Caco-2 (cell line): Measurements from ENCODE around the gene JAKMIP3. TPM values are rescaled to one million over a fixed set of nuclear protein-coding genes. Genes with fewer than 3 reads are reported as not detected.
A peak's percentile ranks its signal among the peaks of the same experiment; 100 is the strongest.

Experiments used
- BruUV-seq: library from RNA; stranded (reverse); fragments of 400-500 nt; replicated peaks from 2 replicates; lab custom pipeline; 2021; lab: Mats Ljungman, UMichigan
- CTCF ChIA-PET: fragments of 300-600 bp; sonication (Branson Sonifier 250); formaldehyde crosslinking; loops from one replicate; lab custom pipeline; 2022; ENCODE audit warnings: antibody characterized with exemption; lab: Charles Lee
- POLR2A ChIA-PET: fragments of 300-600 bp; sonication (Branson Sonifier 250); formaldehyde crosslinking; loops from one replicate; lab custom pipeline; 2022; ENCODE audit warnings: antibody characterized with exemption; lab: Charles Lee
- DNase-seq, 2 experiments: peaks; one replicate each; pipeline versions ENCODE4 v3.0.0 to v3.0.0-alpha.2; 2020 to 2022
- H3K27me3 ChIP-seq: replicated peaks from 2 replicates; pipeline ENCODE4 v1.6.0; 2011; ENCODE audit warnings: low read length; ENCODE audit not compliant: control insufficient read depth, insufficient read depth
- H3K36me3 ChIP-seq: 2 replicates; pipeline ENCODE4 v1.5.1; 2011; ENCODE audit warnings: low read length; ENCODE audit not compliant: control insufficient read depth, insufficient read depth
- H3K4me1 ChIP-seq: fragments of 250-450 bp; sonication (Bioruptor Pico); 2 replicates; pipeline ENCODE4 v1.5.1; 2020; ENCODE audit warnings: mild to moderate bottlenecking
- H3K4me3 ChIP-seq: 2 replicates; pipeline ENCODE4 v1.5.1; 2011; ENCODE audit warnings: low read depth, mild to moderate bottlenecking, control low read depth, low read length
- H3K9me3 ChIP-seq: fragments of 250-450 bp; sonication (Bioruptor Pico); 2 replicates; pipeline ENCODE4 v1.5.1; 2020; ENCODE audit warnings: mild to moderate bottlenecking, moderate library complexity
- H3K27ac Mint-ChIP-seq: one replicate; pipeline ENCODE4 v1.8.0; 2022; ENCODE audit warnings: mixed read lengths; ENCODE audit not compliant: unreplicated experiment
- H3K27me3 Mint-ChIP-seq: one replicate; pipeline ENCODE4 v1.8.0; 2022; ENCODE audit warnings: mixed read lengths; ENCODE audit not compliant: insufficient read depth, unreplicated experiment
- H3K36me3 Mint-ChIP-seq: one replicate; pipeline ENCODE4 v1.8.0; 2022; ENCODE audit warnings: mild to moderate bottlenecking, mixed read lengths; ENCODE audit not compliant: insufficient read depth, unreplicated experiment
- H3K4me1 Mint-ChIP-seq: one replicate; pipeline ENCODE4 v1.8.0; 2022; ENCODE audit warnings: low read depth, mixed read lengths; ENCODE audit not compliant: unreplicated experiment
- H3K4me3 Mint-ChIP-seq: one replicate; pipeline ENCODE4 v1.8.0; 2022; ENCODE audit warnings: mild to moderate bottlenecking, moderate library complexity, mixed read lengths; ENCODE audit not compliant: unreplicated experiment
- H3K9me3 Mint-ChIP-seq: one replicate; pipeline ENCODE4 v1.8.0; 2022; ENCODE audit warnings: mixed read lengths; ENCODE audit not compliant: unreplicated experiment
- intact Hi-C: fragments of 100-400 bp; cut with micrococcal nuclease; formaldehyde crosslinking; loops from one replicate; pipeline ENCODE4 v1.10.0; 2022; ENCODE audit not compliant: unreplicated experiment
- total RNA-seq: library from RNA; stranded (reverse); gene quantifications from 2 replicates; pipeline ENCODE4 v1.2.3, GENCODE V29; 2022
- TF ChIP-seq, protein P1 (sequence below), 2 experiments: fragments of 200-600 bp in 1 of 2; IDR thresholded peaks; 1 replicate in 1 of 2; 2 replicates in 1 of 2; pipeline versions ENCODE4 v1.5.1 to v1.8.0; 2011 to 2022; ENCODE audit warnings: antibody characterized with exemption in 1 of 2, control low read depth in 1 of 2, inconsistent platforms in 1 of 2, low read depth in 1 of 2, low read length in 1 of 2, mild to moderate bottlenecking in 1 of 2, moderate library complexity in 1 of 2; ENCODE audit not compliant: insufficient read depth in 1 of 2, severe bottlenecking in 1 of 2, unreplicated experiment in 1 of 2

Gene JAKMIP3
- total RNA-seq, 1 experiment from 2014 or later, result 0.50 TPM

GRCh38 chr10:132064082-132064755, 1.5 kb upstream of the JAKMIP3 start:
- peaks cover 16% of the 10 kb centered on the region for H3K27me3 Mint-ChIP-seq
- no TSS peak for BruUV-seq
- Histone ChIP-seq H3K36me3 (no peaks in the 10 kb centered on the region), H3K4me3 (no peak overlapping the region), H3K27me3 (no peaks in the 10 kb centered on the region), H3K9me3 (no peaks in the 10 kb centered on the region), H3K4me1 (no peaks in the 10 kb centered on the region; the same call in 1 of the 2 replicates)
- intact Hi-C loops, result no loop called here
- H3K4me1 Mint-ChIP-seq, result no peaks in the 10 kb centered on the region
- POLR2A ChIA-PET, result no interaction called here
- no peak overlapping the region for H3K27ac Mint-ChIP-seq
- TF ChIP-seq, protein P1, sequence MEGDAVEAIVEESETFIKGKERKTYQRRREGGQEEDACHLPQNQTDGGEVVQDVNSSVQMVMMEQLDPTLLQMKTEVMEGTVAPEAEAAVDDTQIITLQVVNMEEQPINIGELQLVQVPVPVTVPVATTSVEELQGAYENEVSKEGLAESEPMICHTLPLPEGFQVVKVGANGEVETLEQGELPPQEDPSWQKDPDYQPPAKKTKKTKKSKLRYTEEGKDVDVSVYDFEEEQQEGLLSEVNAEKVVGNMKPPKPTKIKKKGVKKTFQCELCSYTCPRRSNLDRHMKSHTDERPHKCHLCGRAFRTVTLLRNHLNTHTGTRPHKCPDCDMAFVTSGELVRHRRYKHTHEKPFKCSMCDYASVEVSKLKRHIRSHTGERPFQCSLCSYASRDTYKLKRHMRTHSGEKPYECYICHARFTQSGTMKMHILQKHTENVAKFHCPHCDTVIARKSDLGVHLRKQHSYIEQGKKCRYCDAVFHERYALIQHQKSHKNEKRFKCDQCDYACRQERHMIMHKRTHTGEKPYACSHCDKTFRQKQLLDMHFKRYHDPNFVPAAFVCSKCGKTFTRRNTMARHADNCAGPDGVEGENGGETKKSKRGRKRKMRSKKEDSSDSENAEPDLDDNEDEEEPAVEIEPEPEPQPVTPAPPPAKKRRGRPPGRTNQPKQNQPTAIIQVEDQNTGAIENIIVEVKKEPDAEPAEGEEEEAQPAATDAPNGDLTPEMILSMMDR (IDR thresholded peaks at IDR 0.05; ENCODE audit: insufficient read depth in 1 of 2, low read depth in 1 of 2, low read length in 1 of 2, severe bottlenecking in 1 of 2, unreplicated experiment in 1 of 2), result no peak
- no peak overlapping the region for H3K4me3 Mint-ChIP-seq
- no peak for DNase-seq
- CTCF ChIA-PET, result interaction anchor here (2.1 kb wide), 1 partner anchor 78 kb away, joined by 11 read pairs; no protein-coding TSS in a partner anchor
- H3K9me3 Mint-ChIP-seq, result no peaks in the 10 kb centered on the region
- no peaks in the 10 kb centered on the region for H3K36me3 Mint-ChIP-seq

GRCh38 chr10:132064771-132065437, 842 bp upstream of the JAKMIP3 start:
- TF ChIP-seq, protein P1 (IDR thresholded peaks at IDR 0.05; ENCODE audit: insufficient read depth in 1 of 2, low read depth in 1 of 2, low read length in 1 of 2, severe bottlenecking in 1 of 2, unreplicated experiment in 1 of 2), result no peak
- Histone ChIP-seq H3K9me3 (no peaks in the 10 kb centered on the region), H3K4me3 (no peak overlapping the region), H3K27me3 (no peaks in the 10 kb centered on the region), H3K36me3 (no peaks in the 10 kb centered on the region), H3K4me1 (no peaks in the 10 kb centered on the region; the same call in 1 of the 2 replicates)
- no peak overlapping the region for H3K27ac Mint-ChIP-seq
- H3K27me3 Mint-ChIP-seq, result peaks cover 14% of the 10 kb centered on the region
- no TSS peak for BruUV-seq
- H3K4me1 Mint-ChIP-seq, result no peaks in the 10 kb centered on the region
- CTCF ChIA-PET, result interaction anchor here (2.1 kb wide), 1 partner anchor 77 kb away, joined by 11 read pairs; no protein-coding TSS in a partner anchor
- H3K4me3 Mint-ChIP-seq, result no peak overlapping the region
- DNase-seq, result no peak
- no peaks in the 10 kb centered on the region for H3K9me3 Mint-ChIP-seq
- no peaks in the 10 kb centered on the region for H3K36me3 Mint-ChIP-seq
- POLR2A ChIA-PET, result no interaction called here
- intact Hi-C loops, result no loop called here

- H3K4me3 Mint-ChIP-seq, result peak overlapping the region; percentile 78
- intact Hi-C loops, result no loop called here
- TSS peak; percentile 54 for BruUV-seq
- TF ChIP-seq, protein P1 (IDR thresholded peaks at IDR 0.05; ENCODE audit: insufficient read depth in 1 of 2, low read depth in 1 of 2, low read length in 1 of 2, severe bottlenecking in 1 of 2, unreplicated experiment in 1 of 2), result no peak
- no peaks in the 10 kb centered on the region for H3K36me3 Mint-ChIP-seq
- Histone ChIP-seq H3K27me3 (no peaks in the 10 kb centered on the region), H3K9me3 (no peaks in the 10 kb centered on the region), H3K4me1 (no peaks in the 10 kb centered on the region; the same call in 1 of the 2 replicates), H3K36me3 (no peaks in the 10 kb centered on the region; the same call in 1 of the 2 replicates), H3K4me3 (peak overlapping the region; percentile 21)
- ChIA-PET CTCF (interaction anchor here (1.1 to 2.1 kb wide), 2 partner anchors 72 to 76 kb away, joined by 3 to 11 read pairs; no protein-coding TSS in a partner anchor), POLR2A (no interaction called here)
- DNase-seq, result no peak
- peaks cover 7% of the 10 kb centered on the region for H3K27me3 Mint-ChIP-seq
- H3K9me3 Mint-ChIP-seq, result no peaks in the 10 kb centered on the region
- H3K27ac Mint-ChIP-seq, result peak overlapping the region; percentile 79
- H3K4me1 Mint-ChIP-seq, result no peaks in the 10 kb centered on the region
These were observed 440 bp downstream of the JAKMIP3 start for GRCh38 chr10:132066186-132066585.
